ENCODE measurements around the gene ZNF516. TPM values are rescaled to one million over a fixed set of nuclear protein-coding genes. Genes with fewer than 3 reads are reported as not detected.
A peak's percentile ranks its signal among the peaks of the same experiment; 100 is the strongest.

Gene ZNF516
- total RNA-seq, 2 donors from 2014 or later: 7.9 to 13.8 TPM

DNA sequence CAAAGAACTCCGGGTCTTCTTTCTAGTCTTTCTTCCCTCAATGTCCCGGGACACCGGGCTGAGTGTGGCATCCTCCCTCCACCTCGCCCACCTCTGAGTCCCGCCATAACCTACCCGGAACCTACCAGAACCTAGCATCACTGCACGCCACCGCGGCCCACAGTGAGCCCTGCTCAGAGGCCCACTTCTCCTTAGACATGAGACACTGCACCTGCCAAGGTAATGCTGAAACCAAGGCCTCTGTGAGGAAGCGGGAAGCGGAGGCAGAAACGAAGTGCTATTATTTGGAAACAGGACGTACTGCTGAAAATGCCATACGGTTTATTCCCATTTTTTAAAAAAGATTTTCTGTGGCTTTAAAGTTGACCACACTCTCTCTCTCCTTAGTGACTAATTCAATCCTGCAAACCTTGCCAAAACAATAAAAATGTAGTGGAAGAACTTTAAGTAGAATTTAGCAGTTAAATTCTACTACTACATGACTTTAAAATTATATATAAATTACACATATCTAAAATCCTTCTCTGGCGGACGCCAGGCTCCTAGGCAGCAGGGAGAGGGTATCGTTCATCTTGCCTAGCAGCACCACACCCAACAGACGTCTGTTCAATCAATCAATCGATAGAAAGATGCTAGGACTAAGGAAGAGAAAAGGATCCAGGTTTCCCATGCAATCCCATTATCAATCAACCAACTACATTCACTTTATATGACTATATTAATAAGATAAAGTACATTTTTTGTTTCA, 82.0 kb downstream of the ZNF516 start:
- H3K27ac Mint-ChIP-seq: no peak overlapping the region
- DNase-seq (ENCODE audit: low spot score in 2 of 2) (no peak), ATAC-seq (no peak)
- H3K36me3 Mint-ChIP-seq: peaks cover 13 to 15% of the 10 kb centered on the region in 2 donors
- H3K9me3 Mint-ChIP-seq: peaks cover 0 to 4% of the 10 kb centered on the region in 2 donors

DNA sequence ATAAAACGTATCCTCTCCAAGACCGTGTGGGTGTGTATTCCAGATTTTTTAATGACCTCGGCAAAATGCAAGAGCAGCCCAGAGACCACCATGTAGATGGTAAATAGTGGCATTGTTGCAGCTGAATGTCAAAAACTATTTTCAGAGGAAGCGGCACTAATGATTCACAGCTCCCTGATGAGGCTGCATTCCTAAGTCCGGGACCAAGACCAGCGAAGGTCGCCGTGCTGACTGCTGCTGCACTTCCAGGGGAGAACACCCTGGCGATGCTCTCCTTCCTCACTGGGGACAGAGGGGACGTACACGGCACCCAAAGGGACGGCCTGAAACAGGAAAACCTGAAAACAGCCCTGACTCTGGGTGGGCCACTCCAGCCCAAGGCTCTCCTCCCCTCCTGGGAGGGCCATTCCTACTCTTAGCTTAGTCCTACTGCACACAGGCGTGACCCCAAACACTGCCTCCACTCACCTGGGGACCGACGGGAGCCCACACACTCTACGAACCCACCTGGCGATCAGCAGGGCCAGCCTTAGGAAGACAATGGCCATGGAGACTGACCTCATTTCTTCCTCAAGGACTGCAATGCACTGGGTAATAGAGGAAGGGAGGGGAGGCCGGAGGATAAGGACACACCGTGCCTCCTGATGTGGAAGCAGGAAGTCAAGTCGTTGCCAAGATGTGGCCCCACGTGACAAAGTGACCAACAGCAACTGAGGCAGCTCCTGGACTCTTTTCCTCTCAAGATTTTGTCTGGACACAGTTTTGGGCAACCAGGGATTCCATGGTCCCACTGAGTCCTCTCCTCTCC, 82.8 kb downstream of the ZNF516 start:
- peaks cover 0 to 4% of the 10 kb centered on the region in 2 donors for H3K9me3 Mint-ChIP-seq
- peaks cover 13 to 15% of the 10 kb centered on the region in 2 donors for H3K36me3 Mint-ChIP-seq

GRCh38 chr18:76410660-76411417, 84.2 kb downstream of the ZNF516 start:
- H3K27ac Mint-ChIP-seq: peak overlapping the region in 1 of 2 donors; percentile 27
- peak in 1 of 2 donors; percentile 31 for DNase-seq (ENCODE audit: low spot score in 2 of 2)
- peaks cover 13 to 15% of the 10 kb centered on the region in 2 donors for H3K36me3 Mint-ChIP-seq
- peak; percentile 96 to 97 for ATAC-seq
- H3K9me3 Mint-ChIP-seq: peaks cover 0 to 4% of the 10 kb centered on the region in 2 donors

More for the DNA sequence above, 82.8 kb downstream of the ZNF516 start:
- H3K27ac Mint-ChIP-seq: no peak overlapping the region
- ATAC-seq: no peak
- no peak for DNase-seq (ENCODE audit: low spot score in 2 of 2)

DNA sequence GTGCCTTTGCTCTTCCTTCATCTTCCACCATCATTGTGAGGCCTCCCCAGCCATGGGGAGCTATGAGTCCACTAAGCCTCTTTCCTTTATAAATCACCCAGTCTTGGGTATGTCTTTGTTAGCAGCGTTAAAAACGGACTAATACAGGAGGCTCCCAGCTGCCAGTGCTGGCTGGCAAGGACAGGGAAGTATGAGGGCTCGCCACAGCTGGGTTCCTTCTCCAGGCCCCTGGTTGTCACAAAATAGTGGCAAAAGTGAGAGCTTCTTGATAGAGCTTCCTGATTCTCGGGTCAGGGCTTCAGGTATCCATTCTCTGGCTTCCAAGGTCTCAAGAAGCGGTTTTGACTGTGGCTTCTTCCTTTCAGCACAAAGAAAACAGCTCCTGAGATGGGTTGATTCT, 85.0 kb downstream of the ZNF516 start:
- no peak for ATAC-seq
- no peak for DNase-seq (ENCODE audit: low spot score in 2 of 2)
- peak overlapping the region in 1 of 2 donors; percentile 27 for H3K27ac Mint-ChIP-seq
- H3K36me3 Mint-ChIP-seq: peaks cover 13 to 15% of the 10 kb centered on the region in 2 donors
- peaks cover 0 to 4% of the 10 kb centered on the region in 2 donors for H3K9me3 Mint-ChIP-seq

- peaks cover 0 to 4% of the 10 kb centered on the region in 2 donors for H3K9me3 Mint-ChIP-seq
- H3K36me3 Mint-ChIP-seq: peaks cover 13 to 15% of the 10 kb centered on the region in 2 donors
- no peak for DNase-seq (ENCODE audit: low spot score in 2 of 2)
- H3K27ac Mint-ChIP-seq: no peak overlapping the region
- no peak for ATAC-seq
These were observed 86.5 kb downstream of the ZNF516 start for GRCh38 chr18:76408480-76409067.

DNA sequence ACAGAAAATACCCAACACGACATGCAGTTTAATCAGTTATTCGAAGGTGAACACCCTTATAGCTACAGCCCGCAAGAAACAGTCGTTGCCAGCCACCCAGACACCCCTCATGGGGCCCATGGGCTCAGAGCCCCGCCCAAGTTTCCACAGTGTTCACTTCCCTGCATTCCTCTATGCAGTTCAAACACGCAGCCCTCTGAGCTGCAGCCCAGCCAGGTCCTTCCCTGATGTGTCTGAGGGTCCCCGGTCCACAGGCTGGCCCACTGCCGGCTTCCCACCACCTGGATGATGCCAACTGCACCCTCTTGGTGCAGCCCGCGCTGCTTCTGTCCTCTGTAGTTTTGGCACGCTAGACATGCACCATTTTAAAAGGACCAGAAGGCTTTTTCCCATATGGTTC, 87.4 kb downstream of the ZNF516 start:
- Mint-ChIP-seq H3K36me3 (peaks cover 13 to 15% of the 10 kb centered on the region in 2 donors), H3K27ac (no peak overlapping the region), H3K9me3 (peaks cover 0 to 4% of the 10 kb centered on the region in 2 donors)
- DNase-seq (ENCODE audit: low spot score in 2 of 2): no peak
- no peak for ATAC-seq

DNA sequence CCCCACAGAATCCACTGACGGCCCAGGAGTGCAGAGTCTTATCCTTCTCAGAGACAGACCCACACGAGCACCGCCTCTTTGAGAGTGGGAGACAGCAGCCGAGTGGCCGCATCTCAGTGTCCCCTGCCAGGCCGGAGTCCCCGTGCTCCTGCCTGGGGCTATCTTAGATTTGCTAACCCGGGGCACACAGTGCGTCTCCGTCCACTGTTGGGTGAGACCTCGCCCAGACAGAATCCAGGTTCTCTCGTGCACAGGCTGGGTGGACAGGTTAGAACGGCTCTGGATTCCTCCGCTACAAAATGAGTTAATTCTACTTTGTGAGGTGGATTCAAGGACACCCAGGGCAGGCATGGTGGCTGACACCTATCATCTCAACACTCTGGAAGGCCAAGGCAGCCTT, 88.3 kb downstream of the ZNF516 start:
- Mint-ChIP-seq H3K9me3 (peaks cover 0 to 4% of the 10 kb centered on the region in 2 donors), H3K27ac (no peak overlapping the region), H3K36me3 (peaks cover 13 to 15% of the 10 kb centered on the region in 2 donors)
- no peak for DNase-seq (ENCODE audit: low spot score in 2 of 2)
- ATAC-seq: no peak

DNA sequence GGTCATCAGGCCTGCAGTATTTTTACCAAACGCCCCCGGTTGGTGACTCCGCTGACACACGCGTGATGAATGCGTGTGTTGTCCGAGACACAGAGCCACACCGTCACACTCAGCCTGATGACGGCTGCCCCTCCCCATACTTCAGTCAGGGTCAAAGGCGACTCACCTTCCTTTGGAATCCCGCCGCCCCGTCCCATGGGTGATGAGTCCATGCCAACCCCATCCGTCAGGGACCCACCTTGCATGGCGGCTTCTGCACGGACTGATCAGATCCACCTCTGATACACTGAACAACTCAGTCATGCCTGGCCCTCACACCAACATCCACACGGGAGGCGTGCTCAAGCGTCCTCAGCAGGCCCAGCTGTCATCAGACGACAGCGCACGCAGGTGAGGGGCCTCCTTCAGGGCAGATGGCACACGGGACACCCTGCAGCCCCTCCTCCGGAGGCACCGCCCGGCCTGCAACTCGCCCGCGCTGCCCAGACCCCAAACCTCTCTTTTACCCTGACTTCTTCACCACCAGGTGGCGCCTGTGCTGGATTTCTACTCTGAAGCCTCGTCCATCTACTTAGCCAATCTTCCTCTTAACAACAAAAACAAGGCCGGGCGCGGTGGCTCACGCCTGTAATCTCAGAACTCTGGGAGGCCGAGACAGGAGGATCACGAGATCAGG, 89.2 kb downstream of the ZNF516 start:
- no peak for DNase-seq (ENCODE audit: low spot score in 2 of 2)
- Mint-ChIP-seq H3K36me3 (peaks cover 8 to 15% of the 10 kb centered on the region in 2 donors), H3K27ac (no peak overlapping the region), H3K9me3 (peaks cover 0 to 4% of the 10 kb centered on the region in 2 donors)
- no peak for ATAC-seq

DNA sequence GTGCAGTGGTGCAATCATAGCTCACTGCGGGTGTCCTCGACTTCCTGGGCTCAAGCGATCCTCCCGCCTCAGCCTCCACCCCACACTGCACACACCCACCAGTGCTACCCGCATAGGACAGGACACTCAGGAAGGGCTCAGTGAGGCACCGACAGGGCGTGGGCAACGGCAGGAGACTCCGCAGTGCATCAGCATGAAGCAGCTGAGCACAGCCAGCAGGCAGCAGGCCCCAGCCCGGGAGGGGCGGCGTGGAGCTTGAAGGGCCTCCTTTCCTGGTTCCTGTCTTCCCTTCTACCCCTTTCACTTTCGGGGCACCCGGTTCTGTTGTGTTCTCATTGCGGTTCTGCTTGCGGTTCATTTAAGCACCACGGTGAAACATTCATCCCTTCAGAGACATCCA, 89.8 kb downstream of the ZNF516 start:
- Mint-ChIP-seq H3K9me3 (peaks cover 0 to 4% of the 10 kb centered on the region in 2 donors), H3K27ac (no peak overlapping the region), H3K36me3 (peaks cover 8 to 10% of the 10 kb centered on the region in 2 donors)
- ATAC-seq (no peak), DNase-seq (ENCODE audit: low spot score in 2 of 2) (no peak)

GRCh38 chr18:76404345-76404831, 90.7 kb downstream of the ZNF516 start:
- ATAC-seq (no peak), DNase-seq (ENCODE audit: low spot score in 2 of 2) (no peak)
- Mint-ChIP-seq H3K9me3 (no peaks in the 10 kb centered on the region), H3K27ac (no peak overlapping the region), H3K36me3 (peaks cover 0 to 1% of the 10 kb centered on the region in 2 donors)

DNA sequence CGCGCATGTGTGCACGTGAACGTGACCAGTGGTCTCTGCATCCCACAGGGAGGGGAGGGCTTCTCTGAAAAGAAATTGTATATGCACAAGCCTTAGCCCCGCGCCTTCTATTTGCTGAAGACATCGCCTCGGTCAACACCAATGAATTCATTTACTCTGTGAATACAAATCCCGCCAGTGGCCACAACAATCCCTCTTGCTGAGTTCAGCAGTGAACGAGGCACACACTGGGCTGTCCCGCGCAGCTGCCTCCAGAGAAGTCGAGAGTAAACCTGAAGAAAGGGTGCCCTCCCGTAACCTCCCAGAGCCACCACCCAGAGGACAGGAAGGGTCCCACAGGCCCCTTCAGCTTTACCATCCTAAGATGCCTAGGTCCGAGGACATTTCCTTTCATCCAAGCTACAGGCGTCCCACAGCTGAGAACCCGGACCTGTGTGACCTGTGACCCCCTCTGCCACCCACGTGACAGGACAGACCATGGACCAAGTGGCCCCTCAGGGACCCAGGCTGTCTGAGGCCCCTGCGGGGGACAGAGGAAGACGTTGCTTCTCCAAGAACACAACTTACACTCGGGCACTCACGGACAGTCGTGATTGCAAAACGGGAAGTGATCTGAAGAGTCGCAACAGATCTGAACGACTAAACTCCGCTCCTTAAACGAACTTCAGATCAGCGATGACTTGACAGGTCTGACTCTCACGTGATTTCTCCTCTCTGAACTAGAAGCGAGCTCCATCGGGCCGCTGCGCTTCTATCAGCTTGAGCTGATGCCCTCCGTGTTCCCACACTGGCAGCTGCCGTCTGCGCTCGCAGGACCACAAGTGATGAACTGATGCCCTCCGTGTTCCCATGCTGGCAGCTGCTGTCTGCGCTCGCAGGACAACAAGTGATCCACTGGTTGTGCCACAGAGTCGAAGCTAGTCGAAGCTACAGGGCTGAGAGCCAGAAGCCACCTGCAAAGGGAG, 92.7 kb downstream of the ZNF516 start:
- H3K36me3 Mint-ChIP-seq: no peaks in the 10 kb centered on the region
- no peak for ATAC-seq
- peak overlapping the region in 1 of 2 donors; percentile 44 for H3K27ac Mint-ChIP-seq
- H3K9me3 Mint-ChIP-seq: no peaks in the 10 kb centered on the region
- DNase-seq (ENCODE audit: low spot score in 2 of 2): no peak

DNA sequence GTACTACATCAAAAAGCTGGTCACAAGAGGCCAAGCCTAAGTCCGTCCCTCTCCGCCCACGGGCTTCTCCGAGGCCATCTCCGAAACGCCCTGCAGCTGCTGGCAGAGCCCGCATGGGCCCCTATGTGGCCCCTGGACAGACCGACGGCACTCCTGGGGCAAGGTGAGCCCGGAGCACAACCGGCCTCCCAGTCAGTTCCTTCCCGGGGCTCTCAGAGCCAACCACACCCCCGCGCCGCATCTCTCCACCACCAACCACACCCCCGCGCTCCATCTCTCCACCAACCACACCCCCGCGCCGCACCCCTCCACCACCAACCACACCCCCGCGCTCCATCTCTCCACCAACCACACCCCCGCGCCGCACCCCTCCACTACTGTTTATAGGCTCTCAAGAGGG, 93.5 kb downstream of the ZNF516 start:
- Mint-ChIP-seq H3K9me3 (no peaks in the 10 kb centered on the region), H3K27ac (no peak overlapping the region), H3K36me3 (no peaks in the 10 kb centered on the region)
- ATAC-seq (no peak), DNase-seq (ENCODE audit: low spot score in 2 of 2) (no peak)

GRCh38 chr18:76399613-76400391, 95.2 kb downstream of the ZNF516 start:
- DNase-seq (ENCODE audit: low spot score in 2 of 2) (no peak), ATAC-seq (no peak)
- Mint-ChIP-seq H3K9me3 (no peaks in the 10 kb centered on the region), H3K36me3 (no peaks in the 10 kb centered on the region), H3K27ac (no peak overlapping the region)

DNA sequence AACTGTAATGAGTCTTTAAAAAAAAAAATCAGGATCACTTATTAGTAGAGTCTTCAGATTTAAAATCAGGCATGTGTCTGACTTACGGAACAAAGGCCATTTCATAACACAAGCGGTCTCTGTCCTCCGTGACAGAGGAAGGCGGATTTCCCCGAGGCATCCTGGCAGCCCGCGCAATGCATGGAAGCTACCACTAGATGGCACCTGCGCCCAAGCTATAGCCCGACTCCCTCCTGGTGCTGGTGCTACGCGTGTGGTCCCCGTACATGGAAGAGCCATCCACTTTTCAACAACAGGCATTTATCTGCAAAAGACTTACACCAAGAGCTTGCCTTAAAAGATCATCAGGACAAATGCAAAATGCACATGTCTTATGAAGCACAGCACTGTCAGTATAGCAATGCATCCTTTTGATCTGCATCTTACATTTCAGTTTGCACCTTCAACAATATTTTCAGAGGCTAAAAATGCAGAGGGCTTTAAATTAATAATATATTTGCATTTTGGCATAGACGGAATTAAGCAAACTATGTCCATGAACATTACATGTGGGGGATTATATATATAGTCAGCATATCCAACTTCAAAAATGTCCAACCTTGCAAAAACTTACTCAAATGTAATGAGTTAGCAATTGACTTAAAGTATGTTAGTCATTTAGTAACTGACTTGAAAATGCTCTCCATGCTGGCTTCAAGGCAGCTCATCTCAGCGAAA, 96.0 kb downstream of the ZNF516 start:
- no peaks in the 10 kb centered on the region for H3K36me3 Mint-ChIP-seq
- no peak overlapping the region for H3K27ac Mint-ChIP-seq
- peak; percentile 79 to 83 for DNase-seq (ENCODE audit: low spot score in 2 of 2)
- no peaks in the 10 kb centered on the region for H3K9me3 Mint-ChIP-seq
- ATAC-seq: peak; percentile 83 to 89

Data from activated naive CD4-positive, alpha-beta T cell treated with anti-CD3 and anti-CD28 coated beads, Interleukin-2, amount 50 U/mL, for 72 hours (primary cell).